Daoy (cell line): ENCODE data around the gene NBPF1. TPM values are rescaled to one million over a fixed set of nuclear protein-coding genes. Genes with fewer than 3 reads are reported as not detected.
"Not testable (repeated sequence)": the region's sequence is repeated elsewhere in the genome, so short reads cannot be mapped to it uniquely, and the experiment has no call there.

Experiments
- DNase-seq: peaks from one replicate; pipeline ENCODE4 v3.0.0-alpha.2; 2015; ENCODE audit warnings: low read depth
- total RNA-seq: library from RNA; depleted of rRNA; stranded (reverse); fragments of >200 nt; shearing (Covaris generic); gene quantifications from 2 replicates; pipeline ENCODE4 v1.2.3, GENCODE V29; 2014

The NBPF1 gene
- total RNA-seq, 1 experiment from 2014 or later, result 41.5 TPM

DNA sequence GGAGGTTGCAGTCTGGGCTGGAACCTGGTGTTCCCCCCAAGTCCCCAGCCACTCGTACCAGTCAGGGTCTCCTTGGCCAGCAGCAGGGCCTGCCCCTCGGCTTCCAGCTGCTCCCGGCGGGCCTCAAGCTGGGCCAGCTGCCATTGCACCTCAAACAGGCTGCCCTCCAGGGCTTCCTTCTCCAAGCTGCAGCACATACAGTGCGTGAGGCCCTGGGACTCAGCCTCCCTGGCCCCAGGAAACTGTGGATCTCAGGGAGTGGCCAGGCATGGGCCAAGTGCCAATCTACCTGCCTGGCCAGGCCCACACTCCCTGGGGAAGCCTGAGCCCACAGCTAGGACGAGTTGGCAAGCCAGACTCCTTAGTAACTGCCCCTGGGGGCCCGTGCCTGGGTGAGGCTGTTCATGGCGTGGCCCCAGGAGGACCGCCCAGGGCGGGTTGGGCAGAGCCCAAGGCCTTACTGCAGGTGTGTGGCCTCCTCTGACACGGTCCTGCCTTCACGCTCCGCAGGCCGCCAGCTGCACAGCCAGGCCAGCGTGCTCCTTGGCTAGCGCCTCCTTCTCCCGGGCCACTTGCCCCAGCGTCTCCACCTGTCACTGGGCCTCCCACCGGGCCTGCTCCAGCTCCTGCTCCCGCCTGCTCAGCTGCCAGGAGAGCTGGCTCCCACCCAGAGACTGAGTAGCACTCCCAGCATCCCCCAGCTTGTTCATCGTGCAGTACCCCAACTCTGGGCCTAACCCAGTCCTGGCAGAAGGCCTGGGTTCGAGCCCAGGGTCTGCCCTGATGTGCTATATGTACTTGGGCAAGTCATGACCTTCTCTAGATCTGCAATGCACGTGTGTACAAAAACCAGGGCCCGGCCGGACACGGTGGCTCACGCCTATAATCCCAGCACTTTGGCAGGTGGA is 10.7 kb upstream of the NBPF1 start:
- DNase-seq, result peak; percentile 71

DNA sequence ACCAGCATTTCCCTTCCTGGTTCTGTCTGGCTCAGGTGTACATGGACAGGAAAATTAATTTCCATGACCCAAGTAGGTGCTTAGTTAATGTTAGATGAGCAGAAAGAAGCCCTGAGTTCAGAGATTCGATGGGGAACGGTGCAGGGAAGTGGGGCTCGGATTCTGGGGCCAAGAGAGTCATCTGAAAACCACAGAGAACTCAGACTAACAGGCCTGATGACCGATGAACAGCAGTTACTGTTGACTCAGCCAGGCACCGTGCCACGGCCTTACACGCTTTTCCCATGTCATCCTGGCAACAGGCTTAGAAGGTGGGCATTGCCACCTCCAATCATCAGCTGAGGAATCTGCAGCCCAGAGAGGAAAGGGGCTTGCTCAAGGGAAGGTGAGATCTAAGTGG is 10.0 kb upstream of the NBPF1 start:
- DNase-seq, result peak; percentile 97

DNA sequence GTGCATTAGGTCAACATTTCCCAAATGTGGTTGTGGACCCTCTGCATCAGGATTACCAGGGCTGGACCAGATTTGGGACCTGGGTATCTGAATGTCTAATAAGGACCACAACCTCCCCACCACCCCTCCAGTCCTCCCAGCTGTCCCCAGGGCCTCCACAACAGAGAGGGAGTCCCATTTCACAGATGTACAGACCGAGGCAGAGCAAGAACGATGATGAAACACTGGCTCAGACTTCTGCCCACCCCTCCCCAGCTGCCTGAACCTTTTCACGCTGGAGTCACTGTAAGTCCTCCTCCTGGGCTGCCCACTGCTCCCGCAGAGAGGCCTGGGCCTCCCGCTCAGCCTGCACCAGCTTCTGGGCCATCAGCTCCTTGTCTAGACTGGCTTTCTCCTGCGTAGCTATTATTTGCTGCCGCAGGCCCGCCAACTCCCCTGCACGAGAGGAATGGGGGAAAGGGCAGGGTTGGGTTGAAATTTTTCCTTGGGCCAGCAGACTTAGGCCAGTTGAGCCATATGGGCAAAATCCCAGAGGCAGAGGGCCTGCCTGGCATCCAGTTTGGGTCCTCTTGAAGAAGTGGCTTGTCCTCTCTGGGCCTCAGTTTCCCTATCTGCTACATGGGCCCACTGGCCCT is 8.4 kb upstream of the NBPF1 start:
- not testable (repeated sequence) for DNase-seq

DNA sequence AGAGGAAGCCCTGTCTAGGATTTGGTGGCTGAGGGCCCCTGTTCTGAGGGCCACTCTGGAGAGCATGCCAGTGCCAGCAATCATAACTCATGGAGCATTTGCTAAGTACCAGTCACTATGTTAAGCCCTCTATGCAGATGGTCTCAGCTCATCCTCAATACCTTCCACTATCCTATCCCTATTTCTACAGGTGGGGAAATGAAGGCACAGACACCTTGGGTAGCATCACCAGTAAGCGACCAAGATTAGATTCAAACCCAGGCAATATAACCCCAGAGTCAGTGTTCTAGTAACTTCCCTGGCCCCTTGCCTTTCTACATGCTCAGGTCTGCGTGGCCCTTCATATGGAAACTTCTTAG is 7.9 kb upstream of the NBPF1 start:
- no peak for DNase-seq

DNA sequence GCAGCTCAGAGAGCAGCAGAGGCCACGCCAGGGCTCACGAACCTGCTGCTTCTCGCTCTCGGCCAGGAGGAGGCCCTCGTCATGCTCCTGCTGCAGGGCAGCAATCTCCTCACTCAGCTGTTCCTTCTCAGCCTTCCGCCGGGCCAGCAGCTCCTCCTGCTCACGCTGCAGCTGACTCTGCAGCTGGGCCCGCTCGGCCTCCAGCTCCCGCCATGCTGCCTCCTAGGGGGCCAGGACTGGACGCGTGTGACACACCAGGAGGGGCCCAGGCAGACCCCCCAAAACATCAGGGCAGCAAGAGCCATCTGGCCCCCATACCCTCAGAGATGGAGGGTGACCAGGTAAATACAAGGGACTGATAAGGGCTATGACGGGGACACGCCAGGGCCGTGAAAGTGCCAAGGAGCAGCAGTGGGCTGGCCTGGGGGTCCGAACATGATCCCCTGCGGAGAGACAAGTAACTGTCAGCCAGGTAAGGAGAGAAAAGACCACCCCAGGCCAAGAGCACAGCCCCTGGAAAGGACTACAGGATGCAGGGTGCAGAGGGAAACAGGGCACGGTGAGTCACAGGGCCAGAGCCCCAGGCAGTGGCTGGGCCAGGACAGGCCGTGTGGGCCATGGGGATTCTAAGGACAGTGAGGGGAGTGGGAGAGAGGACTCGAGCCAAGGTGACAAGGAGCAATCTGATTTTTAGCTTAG is 6.6 kb upstream of the NBPF1 start:
- not testable (repeated sequence) for DNase-seq

DNA sequence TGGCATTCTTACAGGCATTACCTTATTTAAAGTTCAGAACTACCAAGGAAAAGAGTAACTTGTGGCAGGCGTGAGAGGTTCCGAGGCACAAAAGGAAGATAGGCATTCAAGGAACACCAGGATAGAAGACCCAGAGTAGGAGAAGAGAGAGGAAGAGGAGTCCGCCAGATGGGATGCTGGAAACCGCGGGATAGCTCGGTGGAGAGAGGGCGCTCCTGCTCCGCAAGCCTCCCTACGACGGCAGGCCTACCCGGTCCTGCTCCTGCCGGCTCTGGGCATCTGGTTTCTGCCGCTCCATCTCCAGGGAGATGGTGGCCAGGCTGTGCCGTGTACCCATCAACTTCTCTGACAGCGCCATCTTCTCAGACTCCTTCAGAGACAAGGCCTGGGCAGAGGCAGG is 5.4 kb upstream of the NBPF1 start:
- DNase-seq, result no peak

DNA sequence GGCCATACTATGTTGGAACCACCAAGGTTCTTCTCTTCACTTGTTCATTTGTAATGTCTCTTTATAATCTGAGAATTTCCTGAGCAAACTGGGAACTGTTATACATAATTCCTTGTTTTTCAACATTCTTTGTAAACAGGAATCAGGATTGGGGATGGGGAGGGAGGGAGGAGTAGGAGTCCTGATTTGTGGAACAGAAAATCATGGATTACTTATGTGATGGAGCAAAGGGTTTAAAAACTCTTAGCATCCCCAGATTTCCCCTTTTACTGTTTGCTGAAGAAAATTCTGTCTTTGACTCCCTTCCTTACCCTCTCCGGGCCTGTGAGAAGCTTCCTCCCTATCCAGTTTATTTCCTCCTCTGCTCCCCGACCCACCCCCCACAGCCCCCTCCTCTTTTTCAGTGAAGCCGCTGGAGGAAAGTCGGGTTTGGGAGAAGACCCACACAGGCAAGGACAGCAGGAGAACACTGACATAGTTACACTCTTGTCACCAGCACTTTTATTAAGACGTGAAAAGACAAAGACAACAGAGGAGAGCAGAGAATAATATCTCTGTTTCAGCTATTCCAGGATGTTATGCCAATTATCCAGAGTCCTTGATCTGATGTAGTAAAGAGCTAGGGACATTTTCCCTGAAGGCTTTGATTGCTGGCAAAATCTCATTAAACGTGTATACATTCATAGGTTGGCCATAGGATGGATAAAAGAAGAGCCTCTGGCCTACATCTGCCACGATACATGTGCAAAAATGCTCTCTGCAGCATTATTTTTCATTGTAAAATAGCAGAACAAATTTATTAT is 4.6 kb upstream of the NBPF1 start:
- no peak for DNase-seq

DNA sequence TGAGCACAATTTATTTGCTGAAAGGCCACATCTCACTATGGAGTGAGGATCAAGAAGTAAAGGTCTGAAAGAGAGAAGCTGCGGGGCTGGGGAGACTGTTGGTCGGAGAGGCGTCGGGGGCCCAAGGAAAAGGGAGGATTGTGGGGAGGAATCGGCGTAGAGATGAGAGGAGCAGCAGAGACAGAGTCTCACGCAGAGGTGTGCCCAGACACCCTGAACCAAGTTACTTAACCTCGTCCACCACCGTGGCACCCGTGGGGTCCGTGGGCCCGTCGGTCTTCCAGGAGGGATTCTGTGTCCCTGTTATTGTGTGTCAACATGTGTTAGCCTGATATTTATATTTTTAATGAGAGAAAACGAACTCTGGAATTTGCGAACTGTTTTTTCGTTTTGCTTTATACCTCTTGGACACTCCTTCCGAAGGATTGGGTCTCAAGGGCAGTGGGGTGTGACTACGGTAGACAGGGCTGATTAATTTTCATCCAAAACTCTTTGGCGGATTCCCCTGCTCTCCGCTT is 3.8 kb upstream of the NBPF1 start:
- DNase-seq, result no peak

DNA sequence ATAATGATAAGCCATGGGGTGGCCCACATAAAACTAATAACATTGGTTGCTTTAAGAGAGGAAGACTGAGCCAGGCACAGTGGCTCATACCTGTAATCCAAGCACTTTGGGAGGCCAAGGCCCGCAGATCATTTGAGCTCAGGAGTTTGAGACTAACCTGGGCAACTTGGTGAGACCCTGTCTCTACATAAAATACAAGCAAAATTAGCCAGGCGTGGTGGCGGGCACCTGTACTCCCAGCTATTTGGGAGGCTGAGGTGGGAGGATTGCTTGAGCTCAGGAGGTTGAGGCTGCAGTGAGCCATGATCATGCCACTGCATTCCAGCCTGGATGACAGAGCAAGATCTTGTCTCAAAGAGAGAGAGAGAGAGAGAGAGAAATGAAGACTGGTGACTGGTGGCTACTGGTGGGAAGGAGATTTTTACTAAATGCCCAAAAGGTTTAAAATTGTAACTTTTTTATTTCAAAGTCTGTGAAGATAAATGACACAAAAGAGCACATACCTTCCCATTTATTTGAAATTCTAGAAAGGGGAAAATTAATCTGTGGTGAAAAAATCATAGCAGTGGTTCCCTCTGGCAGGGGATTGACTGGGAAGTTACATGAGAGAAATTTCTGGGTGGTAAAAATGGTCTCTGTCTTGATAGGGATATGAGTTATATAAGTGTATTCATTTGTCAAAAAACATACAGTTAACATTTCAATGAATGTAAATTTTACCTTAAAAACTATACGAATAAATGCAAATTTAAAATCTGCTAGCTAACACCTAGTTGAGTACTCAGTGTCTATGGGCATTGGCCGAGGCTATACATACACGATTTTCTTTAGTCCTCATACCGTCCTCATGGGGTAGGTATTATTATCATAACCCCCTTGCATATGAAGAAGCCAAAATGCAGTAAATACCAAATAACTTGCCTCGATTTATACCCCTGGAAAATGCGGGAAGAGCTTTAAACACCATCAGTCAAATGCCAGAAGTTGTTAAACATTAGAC is 2.2 kb upstream of the NBPF1 start:
- no peak for DNase-seq

DNA sequence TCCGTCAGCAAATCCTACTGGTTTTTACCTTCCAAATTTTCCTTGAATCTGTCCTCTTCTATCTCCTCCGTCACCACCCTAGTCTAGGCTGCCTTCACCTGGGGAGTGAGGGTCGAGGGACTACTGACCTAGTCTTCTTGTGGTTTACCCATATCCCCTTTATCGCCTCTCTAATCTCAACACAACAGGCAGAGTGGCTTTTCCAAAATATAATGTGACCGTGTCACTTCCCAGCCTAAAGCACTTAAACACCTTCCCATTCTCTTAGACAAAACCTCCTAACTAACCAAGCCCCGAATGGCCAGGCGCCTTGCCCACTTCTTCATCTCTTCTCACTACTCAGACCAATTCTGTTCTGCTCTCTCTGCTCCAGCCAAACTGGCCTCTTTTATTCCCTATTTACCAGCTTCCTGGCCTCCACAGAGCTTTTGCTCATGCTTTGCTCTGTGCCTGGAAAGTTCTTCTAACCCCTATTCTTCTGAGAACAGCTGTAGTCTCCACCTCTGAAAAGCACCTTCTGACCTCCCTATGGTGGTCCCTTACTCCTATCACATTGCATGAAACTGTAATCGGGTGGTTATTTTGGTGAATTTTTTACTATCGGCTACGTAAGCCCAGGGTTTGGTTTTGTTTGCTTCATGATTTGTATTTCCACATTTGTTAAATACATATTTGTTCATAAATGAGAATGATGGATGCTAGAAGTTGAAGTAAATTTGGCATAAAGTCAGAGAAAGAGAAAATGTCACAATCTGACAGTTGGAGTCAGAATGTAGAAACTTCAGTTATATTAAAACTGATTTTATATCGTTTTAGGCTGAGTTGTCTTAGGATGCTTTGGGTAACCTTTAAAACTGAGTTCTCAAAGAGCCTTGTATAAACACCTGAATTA is 1.2 kb upstream of the NBPF1 start:
- DNase-seq, result no peak

DNA sequence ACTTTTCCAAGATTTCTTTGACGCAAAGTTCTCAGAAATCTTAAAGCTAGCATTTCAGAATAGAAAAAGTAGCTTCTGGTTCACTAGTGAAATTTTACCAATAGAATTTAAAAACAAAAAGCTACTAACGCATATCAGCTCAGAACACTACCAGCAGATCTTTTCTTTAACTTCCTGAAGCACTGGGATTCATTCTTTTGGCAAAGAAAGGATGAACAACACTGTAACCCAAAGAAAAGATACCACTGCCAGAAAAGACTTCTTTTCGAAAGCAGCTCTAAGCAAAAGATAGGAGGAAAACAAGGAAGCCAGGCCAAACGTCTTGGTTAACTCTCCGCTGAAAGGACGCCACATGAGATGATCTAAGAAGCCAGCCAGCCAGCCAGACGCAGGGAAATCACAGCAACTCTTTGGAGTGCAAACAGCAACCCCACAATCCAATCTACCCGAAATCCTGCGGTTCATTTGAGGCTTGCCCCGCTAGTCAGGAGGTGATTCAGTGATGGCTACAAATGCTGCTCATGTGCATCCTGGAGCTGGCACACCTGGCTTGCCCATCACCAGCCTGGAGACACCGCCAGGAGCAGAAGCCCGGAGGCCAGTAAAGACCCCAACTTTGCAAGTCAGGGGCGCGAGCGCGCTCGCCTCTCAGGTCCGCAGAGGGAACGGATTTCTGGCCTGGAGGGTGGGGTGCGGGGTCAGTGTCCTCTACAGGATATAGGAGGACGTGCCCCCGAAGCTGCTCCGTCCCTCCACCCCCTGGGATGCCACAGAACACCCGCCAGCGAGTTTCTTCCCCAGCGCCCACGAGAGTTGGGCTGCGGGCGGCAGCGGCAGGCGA is 812 bp downstream of the NBPF1 start:
- DNase-seq, result peak; percentile 90

DNA sequence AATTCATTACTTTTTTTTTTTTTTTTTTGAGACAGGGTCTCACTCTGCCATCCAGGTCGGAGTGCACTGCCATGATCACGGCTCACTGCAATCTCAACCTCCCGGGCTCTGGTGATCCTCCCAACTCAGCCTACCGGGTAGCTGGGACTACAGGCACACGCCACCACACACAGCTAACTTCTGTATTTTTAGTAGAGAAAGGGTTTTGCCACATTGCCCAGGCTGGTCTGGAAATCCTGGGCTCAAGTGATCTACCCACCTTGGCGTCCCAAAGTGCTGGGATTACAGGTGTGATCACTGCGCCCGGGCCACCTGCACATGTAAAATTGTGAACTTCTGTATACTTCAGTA is 1.4 kb downstream of the NBPF1 start:
- DNase-seq, result not testable (repeated sequence)

DNA sequence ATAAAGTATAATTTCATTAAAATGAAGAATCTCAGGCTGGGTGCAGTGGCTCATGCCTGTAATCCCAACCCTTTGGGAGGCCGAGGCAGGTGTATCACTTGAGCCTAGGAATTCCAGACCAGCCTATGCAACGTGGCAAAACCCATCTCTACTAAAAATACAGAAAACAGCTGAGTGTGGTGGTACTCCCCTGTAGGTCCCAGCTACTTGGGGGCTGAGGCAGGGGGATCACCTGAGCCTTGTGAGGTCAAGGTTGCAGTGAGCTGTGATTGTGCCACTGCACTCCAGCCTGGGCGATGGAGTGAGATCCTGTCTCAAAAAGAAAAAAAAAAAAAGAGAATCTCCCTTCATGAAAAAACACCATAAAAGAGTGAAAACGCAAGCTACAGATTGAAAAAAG is 2.2 kb downstream of the NBPF1 start:
- DNase-seq, result not testable (repeated sequence)

DNA sequence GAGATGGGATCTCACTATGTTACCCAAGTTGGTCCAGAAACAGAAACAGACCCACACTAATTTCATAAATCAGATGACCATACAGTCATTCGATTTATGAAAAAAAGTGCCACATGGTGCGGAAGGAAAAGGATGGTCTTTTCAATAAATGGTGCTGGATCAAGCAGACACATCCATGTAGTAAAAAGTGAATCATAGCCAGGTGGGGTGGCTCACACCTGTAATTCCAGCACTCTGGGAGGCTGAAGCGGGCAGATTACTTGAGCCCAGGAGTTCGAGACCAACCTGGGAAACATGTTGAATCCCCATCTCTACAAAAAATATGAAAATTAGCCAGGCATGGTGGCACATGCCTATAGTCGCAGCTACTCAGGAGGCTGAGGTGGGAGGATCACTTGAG is 2.8 kb downstream of the NBPF1 start:
- not testable (repeated sequence) for DNase-seq

DNA sequence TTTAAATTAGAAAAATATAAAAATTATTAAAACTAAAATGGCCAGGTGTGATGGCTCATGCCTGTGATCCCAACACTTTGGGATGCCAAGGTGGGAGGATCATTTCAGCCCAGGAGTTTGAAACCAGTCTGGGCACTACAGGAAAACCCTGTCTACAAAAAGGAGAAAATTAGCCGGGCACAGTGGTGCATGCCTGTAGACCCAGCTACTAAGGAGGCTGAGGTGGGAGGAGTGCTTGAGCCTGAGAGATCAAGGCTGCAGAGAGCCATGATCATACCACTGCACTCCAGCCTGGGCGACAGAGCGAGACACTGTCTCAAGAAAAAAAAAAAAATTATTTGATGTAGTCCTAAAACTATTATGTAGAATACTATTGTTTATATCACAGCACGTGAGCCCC is 3.6 kb downstream of the NBPF1 start:
- DNase-seq, result not testable (repeated sequence)

DNA sequence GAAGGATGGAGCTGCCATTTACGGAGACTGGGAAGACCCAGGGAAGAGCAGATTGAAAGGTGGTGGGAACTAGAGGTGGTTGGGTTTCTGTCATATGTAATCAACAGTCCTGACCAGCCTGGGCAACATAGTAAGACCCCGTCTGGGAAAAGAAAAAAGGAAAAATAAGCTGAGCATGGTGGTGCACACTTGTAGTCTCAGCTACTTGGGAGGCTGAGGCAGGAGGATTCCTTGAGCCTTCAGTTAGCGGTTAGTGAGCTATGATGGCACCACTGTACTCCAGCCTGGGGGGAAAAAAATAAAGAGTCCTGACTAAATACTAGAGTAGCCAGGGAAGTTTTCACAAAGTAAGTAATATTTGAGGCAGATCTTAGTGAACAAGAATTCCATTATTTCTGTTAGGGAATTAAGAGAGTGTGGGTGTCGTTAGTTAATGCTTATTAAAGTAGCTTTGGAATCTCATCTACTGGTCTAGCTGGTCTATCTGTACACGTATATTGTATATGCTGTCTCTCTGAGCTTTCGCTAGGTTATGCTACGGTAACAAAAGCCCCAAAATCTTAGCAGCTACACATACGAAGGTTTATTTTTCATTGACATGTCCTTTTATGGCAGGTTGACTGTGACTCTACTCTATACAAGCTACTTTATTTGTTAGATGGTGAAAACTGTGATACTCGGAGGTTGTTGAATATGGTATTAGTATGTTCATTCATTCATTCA is 4.4 kb downstream of the NBPF1 start:
- DNase-seq, result peak; percentile 1
